Tibial nerve (tissue), 4 donors: ENCODE data around the gene CD163L1. TPM values are rescaled to one million over a fixed set of nuclear protein-coding genes. Genes with fewer than 3 reads are reported as not detected.
A peak's percentile ranks its signal among the peaks of the same experiment; 100 is the strongest.
"Not testable (repeated sequence)": the region's sequence is repeated elsewhere in the genome, so short reads cannot be mapped to it uniquely, and the experiment has no call there.

Experiments
- DNase-seq, 2 donors: peaks; one replicate each; pipeline ENCODE4 v3.0.0-alpha.2; 2019; ENCODE audit warnings: low spot score in 2 of 2
- H3K27ac ChIP-seq, 4 donors: fragments of 200-600 bp; sonication (generic) in 3 of 4; one replicate each; pipeline ENCODE4 v1.5.1; 2017 to 2019; ENCODE audit warnings: mild to moderate bottlenecking in 1 of 4
- H3K27me3 ChIP-seq, 2 donors: fragments of 200-600 bp; sonication (generic) in 1 of 2; one replicate each; pipeline versions ENCODE4 v1.5.1 to v1.6.0; 2017 to 2019
- H3K36me3 ChIP-seq, 3 donors: fragments of 200-600 bp; sonication (generic); one replicate each; pipeline ENCODE4 v1.5.1; 2018 to 2019
- H3K4me1 ChIP-seq, 4 donors: fragments of 200-600 bp; sonication (generic) in 3 of 4; one replicate each; pipeline ENCODE4 v1.5.1; 2017 to 2019
- H3K4me3 ChIP-seq, 4 donors: fragments of 200-600 bp; sonication (generic) in 3 of 4; one replicate each; pipeline ENCODE4 v1.5.1; 2017 to 2019; ENCODE audit warnings: mild to moderate bottlenecking in 1 of 4, moderate library complexity in 1 of 4
- H3K9me3 ChIP-seq, 4 donors: fragments of 200-600 bp; sonication (generic) in 3 of 4; one replicate each; pipeline ENCODE4 v1.5.1; 2017 to 2019
- CTCF ChIP-seq, 5 experiments: fragments of 200-600 bp in 3 of 5; fragments of 450-650 bp in 2 of 5; sonication (generic) in 3 of 5; IDR thresholded peaks; one replicate each; pipeline ENCODE4 v1.5.1; 2016 to 2019; ENCODE audit warnings: antibody characterized with exemption in 5 of 5, mild to moderate bottlenecking in 3 of 5, moderate library complexity in 2 of 5
- EP300 ChIP-seq, 2 donors: sonication (generic); formaldehyde crosslinking; IDR thresholded peaks; one replicate each; pipeline ENCODE4 v1.6.1; 2017; ENCODE audit warnings: antibody characterized with exemption in 2 of 2, mild to moderate bottlenecking in 1 of 2
- POLR2A ChIP-seq, 2 donors: fragments of 450-650 bp; IDR thresholded peaks; one replicate each; pipeline ENCODE4 v1.6.1; 2017; ENCODE audit warnings: antibody characterized with exemption in 2 of 2, mild to moderate bottlenecking in 2 of 2, moderate library complexity in 2 of 2
- WGBS, 2 donors: methylation state at CpG; one replicate each; pipeline ENCODE4 v1.1.5; 2018; 5-methylcytosine and 5-hydroxymethylcytosine counted together
- total RNA-seq, 4 donors: library from RNA; depleted of rRNA; stranded (reverse); fragments of >200 nt; gene quantifications; one replicate each; pipeline ENCODE4 v1.1.0, GENCODE V29; 2016

CD163L1 gene
- total RNA-seq, 4 donors from 2014 or later = 0.66 to 16.7 (median 1.6) TPM

DNA sequence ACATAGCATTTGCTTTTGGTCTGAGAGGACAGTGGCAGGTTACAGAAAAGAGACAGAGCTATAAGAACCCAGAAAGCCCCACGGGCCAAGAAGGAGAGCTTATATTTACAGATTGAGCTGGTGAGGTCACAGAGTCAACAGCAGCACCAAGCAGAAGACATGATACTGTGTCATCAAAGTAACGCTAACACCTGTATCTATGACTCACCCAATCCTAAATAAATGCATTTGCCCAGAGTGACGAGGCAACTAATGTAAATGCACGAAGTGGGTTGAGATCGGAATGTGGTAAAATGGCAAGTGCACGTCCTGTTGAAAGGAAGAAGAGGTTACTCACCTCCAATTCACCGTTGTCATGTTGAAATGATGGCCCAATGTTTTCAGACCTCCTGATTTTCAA is 6.7 kb upstream of the CD163L1 start:
- H3K4me1 ChIP-seq = no peaks in the 10 kb centered on the region
- no peaks in the 10 kb centered on the region for H3K27me3 ChIP-seq
- H3K27ac ChIP-seq = no peak overlapping the region
- no peak overlapping the region for H3K4me3 ChIP-seq
- TF ChIP-seq CTCF (IDR thresholded peaks at IDR 0.05) (no peak), EP300 (IDR thresholded peaks at IDR 0.05) (no peak), POLR2A (IDR thresholded peaks at IDR 0.05) (no peak)
- H3K36me3 ChIP-seq = no peaks in the 10 kb centered on the region
- WGBS, 2 donors = 83 to 87% methylated on average over 7 of the region's 7 CpGs
- DNase-seq = no peak
- peaks cover 0 to 15% (median 0%) of the 10 kb centered on the region in 4 donors for H3K9me3 ChIP-seq

DNA sequence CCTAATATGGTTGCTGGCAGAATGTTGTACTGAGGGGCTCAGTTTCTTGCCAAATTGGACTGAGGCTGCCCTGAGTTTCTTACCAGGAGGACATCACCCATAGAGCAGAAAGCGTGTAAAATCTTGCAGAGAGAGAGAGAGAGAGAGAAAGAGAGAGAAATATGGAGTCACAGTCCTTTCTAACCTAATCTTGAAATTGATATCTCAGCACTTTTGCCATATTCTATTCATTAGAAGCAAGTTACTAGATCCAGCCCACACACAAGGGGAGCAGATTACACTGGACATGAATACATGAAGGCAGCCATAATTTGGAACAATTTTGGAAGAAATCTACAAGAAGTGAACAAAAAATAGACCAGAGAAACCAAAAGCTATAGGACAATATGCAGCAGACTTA is 4.1 kb upstream of the CD163L1 start:
- Histone ChIP-seq H3K36me3 (no peaks in the 10 kb centered on the region), H3K9me3 (peaks cover 0 to 7% (median 0%) of the 10 kb centered on the region in 4 donors), H3K4me3 (no peak overlapping the region), H3K27ac (no peak overlapping the region), H3K4me1 (no peaks in the 10 kb centered on the region), H3K27me3 (no peaks in the 10 kb centered on the region)
- no peak for DNase-seq
- 79 to 92% methylated on average over 1 of the region's 1 CpG for WGBS, 2 donors
- no peak for TF ChIP-seq CTCF (IDR thresholded peaks at IDR 0.05)
- no peak for TF ChIP-seq POLR2A (IDR thresholded peaks at IDR 0.05)
- no peak for TF ChIP-seq EP300 (IDR thresholded peaks at IDR 0.05)

GRCh38 chr12:7444537-7444936 is 584 bp upstream of the CD163L1 start:
- Histone ChIP-seq H3K27ac (no peak overlapping the region), H3K4me1 (no peaks in the 10 kb centered on the region), H3K9me3 (peaks cover 0 to 7% (median 0%) of the 10 kb centered on the region in 4 donors), H3K4me3 (no peak overlapping the region), H3K27me3 (peaks cover 0 to 11% of the 10 kb centered on the region in 2 donors), H3K36me3 (no peaks in the 10 kb centered on the region)
- TF ChIP-seq CTCF (IDR thresholded peaks at IDR 0.05) (no peak), EP300 (IDR thresholded peaks at IDR 0.05) (no peak), POLR2A (IDR thresholded peaks at IDR 0.05) (no peak)
- WGBS, 2 donors = 79 to 81% methylated on average over 4 of the region's 4 CpGs
- DNase-seq = no peak

- no peak overlapping the region for H3K4me3 ChIP-seq
- no peaks in the 10 kb centered on the region for H3K4me1 ChIP-seq
- no peak for TF ChIP-seq POLR2A (IDR thresholded peaks at IDR 0.05)
- no peak for TF ChIP-seq EP300 (IDR thresholded peaks at IDR 0.05)
- TF ChIP-seq CTCF (IDR thresholded peaks at IDR 0.05) = no peak
- peaks cover 0 to 11% of the 10 kb centered on the region in 2 donors for H3K27me3 ChIP-seq
- H3K36me3 ChIP-seq = no peaks in the 10 kb centered on the region
- WGBS, 2 donors = 95 to 100% methylated on average over 1 of the region's 1 CpG
- H3K27ac ChIP-seq = no peak overlapping the region
- no peak for DNase-seq
- peaks cover 0 to 7% (median 0%) of the 10 kb centered on the region in 4 donors for H3K9me3 ChIP-seq
These were observed 2.7 kb downstream of the CD163L1 start for GRCh38 chr12:7441216-7441615.

DNA sequence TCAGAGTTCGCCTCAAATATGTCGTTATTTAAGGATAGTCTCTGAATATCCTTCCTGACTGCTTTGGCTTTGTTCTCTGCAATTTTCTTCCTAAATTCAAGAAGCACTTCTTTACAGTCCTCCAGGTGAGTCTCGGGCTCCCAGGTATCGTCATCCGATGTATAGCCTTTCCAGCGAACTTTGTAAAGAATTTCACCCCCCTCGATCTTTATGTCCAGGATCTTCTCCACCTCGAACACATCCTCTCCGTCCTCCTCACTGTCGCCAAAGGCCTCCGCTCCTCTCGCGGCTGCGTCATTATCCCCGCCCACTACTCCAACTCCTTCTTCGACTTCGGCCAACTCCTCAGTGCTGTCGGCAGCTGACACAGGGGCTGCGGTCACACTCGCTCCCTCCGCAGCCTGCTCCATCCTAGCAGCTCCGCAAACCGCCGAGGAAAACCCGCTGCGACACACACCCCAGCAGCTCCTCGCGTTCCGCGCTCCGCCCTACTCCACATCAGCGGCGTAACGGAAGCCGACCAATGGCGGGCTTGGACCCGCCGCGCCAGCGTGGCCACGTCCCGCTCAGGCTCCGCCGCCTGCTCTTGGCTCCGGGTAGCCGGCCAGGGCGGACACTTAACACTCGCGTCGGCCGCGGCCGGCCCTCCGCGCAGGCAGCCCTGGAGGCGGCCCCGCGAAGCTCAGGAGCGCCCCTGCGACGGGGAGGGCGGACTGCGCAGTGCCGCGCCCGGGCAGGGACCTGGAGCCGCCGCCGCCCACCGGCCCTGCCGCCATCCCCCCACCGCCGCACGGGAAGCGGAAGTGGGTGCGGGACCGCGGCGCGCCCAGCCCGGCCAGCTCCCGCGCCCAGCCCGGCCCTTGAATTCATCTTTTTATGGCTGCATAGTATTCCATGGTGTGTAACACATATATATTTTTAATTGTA is 4.1 kb downstream of the CD163L1 start:
- no peak for DNase-seq
- Histone ChIP-seq H3K9me3 (peaks cover 0 to 7% (median 0%) of the 10 kb centered on the region in 4 donors), H3K36me3 (no peaks in the 10 kb centered on the region), H3K4me1 (no peaks in the 10 kb centered on the region), H3K27ac (no peak overlapping the region), H3K4me3 (peak overlapping the region in 3 of 4 donors; percentile 12 to 41 (median 18)), H3K27me3 (peaks cover 0 to 11% of the 10 kb centered on the region in 2 donors)
- TF ChIP-seq POLR2A (IDR thresholded peaks at IDR 0.05) (no peak), CTCF (IDR thresholded peaks at IDR 0.05) (no peak), EP300 (IDR thresholded peaks at IDR 0.05) (no peak)
- 13 to 18% methylated on average over 66 to 76 of the region's 84 CpGs for WGBS, 2 donors

DNA sequence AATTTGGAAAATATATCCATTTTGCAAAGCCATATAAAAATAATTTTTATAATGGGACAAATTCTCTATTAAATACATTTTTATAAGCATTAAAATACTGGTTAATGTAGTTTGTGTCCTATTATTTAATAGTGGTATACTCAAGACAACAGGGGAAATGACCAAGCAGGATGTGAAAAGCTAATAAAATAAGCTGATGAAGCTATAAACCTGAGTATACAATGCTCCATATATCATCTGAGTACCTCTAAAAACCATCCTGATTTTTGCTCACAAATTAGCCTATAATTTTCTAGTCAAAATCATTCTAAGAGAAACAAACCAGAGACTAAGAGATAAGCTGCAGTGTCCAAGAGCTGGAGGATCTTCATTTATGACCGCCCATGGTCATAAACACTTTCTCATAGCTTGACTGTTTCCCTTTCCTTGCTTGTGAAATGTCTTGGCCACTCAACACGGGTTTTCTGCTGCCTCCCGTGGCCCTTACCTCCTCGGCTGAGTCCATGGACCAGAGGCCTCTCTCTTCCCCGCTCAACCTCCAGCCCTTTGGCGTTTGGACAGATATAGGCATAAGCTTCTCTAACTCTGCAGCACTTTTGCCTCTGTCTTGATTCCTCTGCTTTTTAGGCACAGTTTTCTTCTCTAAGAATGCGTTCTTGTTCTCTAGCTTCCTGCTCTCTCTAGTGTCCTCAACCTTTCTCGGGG is 5.5 kb downstream of the CD163L1 start:
- DNase-seq = not testable (repeated sequence)

DNA sequence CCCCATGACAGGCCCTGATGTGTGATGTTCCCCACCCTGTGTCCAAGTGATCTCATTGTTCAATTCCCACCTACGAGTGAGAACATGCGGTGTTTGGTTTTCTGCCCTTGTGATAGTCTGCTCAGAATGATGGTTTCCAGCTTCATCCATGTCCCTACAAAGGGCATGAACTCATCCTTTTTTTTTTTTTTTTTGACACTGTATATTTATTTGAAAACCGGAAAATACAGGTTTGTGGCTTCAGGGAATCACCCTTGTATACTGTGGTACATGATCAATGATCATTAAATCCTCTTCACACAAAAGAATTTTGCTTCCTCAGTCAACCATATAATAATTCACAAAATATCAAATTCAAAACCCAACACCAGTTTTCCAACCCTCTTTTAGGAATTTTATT is 6.5 kb downstream of the CD163L1 start:
- not testable (repeated sequence) for H3K27ac ChIP-seq, DNase-seq, H3K4me3 ChIP-seq, H3K36me3 ChIP-seq, H3K9me3 ChIP-seq, H3K4me1 ChIP-seq
- 86 to 91% methylated on average over 3 of the region's 3 CpGs for WGBS, 2 donors
- peaks cover 0 to 11% of the 10 kb centered on the region in 2 donors for H3K27me3 ChIP-seq

More for the DNA sequence above, 5.5 kb downstream of the CD163L1 start:
- peaks cover 0 to 11% of the 10 kb centered on the region in 2 donors for H3K27me3 ChIP-seq
- not testable (repeated sequence) for H3K4me1 ChIP-seq, H3K27ac ChIP-seq, H3K36me3 ChIP-seq, H3K9me3 ChIP-seq, H3K4me3 ChIP-seq
- WGBS, 2 donors = 82 to 89% methylated on average over 8 of the region's 8 CpGs
